ENCODE measurements around the gene HSD11B1L. TPM values are rescaled to one million over a fixed set of nuclear protein-coding genes. Genes with fewer than 3 reads are reported as not detected.

Gene HSD11B1L
- total and polyA plus RNA-seq, 2 donors (not counting 1 experiment from before 2014, with no cell fraction given): 1.8 to 4.6 TPM

- H4K20me1 ChIP-seq (ENCODE audit: control insufficient read depth, insufficient read depth, low read length, poor library complexity, severe bottlenecking): peaks cover 60% of the 10 kb centered on the region
- peak overlapping the region; percentile 94 for H3K4me3 Mint-ChIP-seq
- TF ChIP-seq CTCF (IDR thresholded peaks at IDR 0.05): no peak
- TF ChIP-seq EZH2 (IDR thresholded peaks at IDR 0.05; ENCODE audit: borderline replicate concordance, insufficient read depth, low read depth, low read length, poor library complexity, severe bottlenecking): no peak
- H3K9me3 Mint-ChIP-seq (ENCODE audit: insufficient read depth): no peaks in the 10 kb centered on the region
- H3K27ac ChIP-seq (ENCODE audit: low read length in 2 of 2): peak overlapping the region; percentile 88 to 89
- H3K27me3 ChIP-seq (replicated peaks in 1 of 4; ENCODE audit: control extremely low read depth in 1 of 4, control insufficient read depth in 3 of 4, insufficient read depth in 4 of 4, low read length in 3 of 4): no peaks in the 10 kb centered on the region
- H3K4me2 ChIP-seq (replicated peaks; ENCODE audit: low read depth, low read length, poor library complexity, severe bottlenecking): peak overlapping the region; percentile 85
- ChIA-PET CTCF (interaction anchor here (0.8 to 3.1 kb wide), 3 partner anchors 24 to 113 kb away, joined by 3 to 31 read pairs (median 3); partner anchors contain the start of genes CATSPERD and LONP1), POLR2A (interaction anchor here (0.6 to 2.7 kb wide), 5 partner anchors 68 to 722 kb away, joined by 3 to 12 read pairs (median 7); partner anchors contain the start of genes KDM4B, SAFB and SAFB2)
- intact Hi-C loops (cut with micrococcal nuclease): loop anchor here (1.0 to 5.0 kb wide), 4 partner anchors 11 to 969 kb away; partner anchors contain the start of genes CATSPERD, DPP9, LONP1 and MICOS13
- H3K4me1 ChIP-seq (ENCODE audit: control insufficient read depth in 2 of 2, insufficient read depth in 2 of 2, low read length in 2 of 2): peaks cover 10 to 35% of the 10 kb centered on the region in 2 donors
- no peaks in the 10 kb centered on the region for H3K27me3 Mint-ChIP-seq
- H3K4me1 Mint-ChIP-seq: peaks cover 38% of the 10 kb centered on the region
- H3K9ac ChIP-seq (ENCODE audit: low read length): peak overlapping the region; percentile 93
- H3K27ac Mint-ChIP-seq: peak overlapping the region; percentile 93
- ATAC-seq (ENCODE audit: low read depth) (no peak), DNase-seq (peak; percentile 74)
- H3K9me3 ChIP-seq (ENCODE audit: control extremely low read depth in 1 of 3, control insufficient read depth in 2 of 3, insufficient read depth in 1 of 3, low read length in 2 of 3): peaks cover 0 to 12% (median 0%) of the 10 kb centered on the region in 3 donors
- 6% methylated on average over 48 of the region's 54 CpGs for WGBS (ENCODE audit: insufficient coverage)
- H3K79me2 ChIP-seq (ENCODE audit: control insufficient read depth, insufficient read depth, low read length): peaks cover 41% of the 10 kb centered on the region
- H2AFZ ChIP-seq (ENCODE audit: insufficient read depth, low read depth, low read length, poor library complexity, severe bottlenecking): peak overlapping the region; percentile 86
- H3K4me3 ChIP-seq (ENCODE audit: control extremely low read depth in 1 of 5, extremely low read depth in 1 of 5, insufficient read depth in 1 of 5, low read depth in 2 of 5, low read length in 4 of 5): peak overlapping the region in 4 of 5 experiments; percentile 90 to 98 (median 94)
- H3K36me3 ChIP-seq (replicated peaks in 1 of 2; ENCODE audit: control extremely low read depth in 1 of 2, control insufficient read depth in 1 of 2, extremely low read depth in 1 of 2, insufficient read depth in 2 of 2, low read length in 1 of 2): peaks cover 0 to 44% of the 10 kb centered on the region in 2 experiments
Observed at GRCh38 chr19:5690955-5691821, 10.4 kb downstream of the HSD11B1L start.
